SU-DHL-6 (cell line): ENCODE measurements around the gene RAB9A.

Experiments
- CTCF ChIP-seq: fragments of 200-600 bp; sonication (generic); IDR thresholded peaks from one replicate; pipeline ENCODE4 v1.5.1; 2017; ENCODE audit warnings: antibody characterized with exemption, mild to moderate bottlenecking, low read length, moderate library complexity; ENCODE audit not compliant: insufficient read depth, poor library complexity, severe bottlenecking
- EZH2phosphoT487 ChIP-seq: fragments of 200-600 bp; sonication (generic), shearing (Covaris generic); conservative IDR thresholded peaks from 2 replicates; pipeline ENCODE4 v1.6.1; 2018; ENCODE audit warnings: mild to moderate bottlenecking, antibody characterized with exemption, low read length, moderate library complexity, mixed read lengths

GRCh38 chrX:13690836-13691235, 1.9 kb downstream of the RAB9A start:
- TF ChIP-seq CTCF (no peak), EZH2phosphoT487 (no peak)
